NCI-H146 treated with DMSO at 0.1 percent for 48 hours (cell line): Measurements from ENCODE around the gene UTF1.
"Not testable (repeated sequence)": the region's sequence is repeated elsewhere in the genome, so short reads cannot be mapped to it uniquely, and the experiment has no call there.

Experiments used
- DNase-seq: peaks from one replicate; lab custom pipeline; 2025; ENCODE audit not compliant: unreplicated experiment; lab: John Stamatoyannopoulos, UW

UTF1 gene

GRCh38 chr10:133261726-133262325 lies 31.8 kb downstream of the UTF1 start:
- peak; percentile 67 for DNase-seq

- peak; percentile 93 for DNase-seq
These were observed 32.7 kb downstream of the UTF1 start for GRCh38 chr10:133262696-133263095.

- DNase-seq = no peak
These were observed 33.7 kb downstream of the UTF1 start for GRCh38 chr10:133263674-133264073.

- DNase-seq = no peak
These were observed 34.4 kb downstream of the UTF1 start for GRCh38 chr10:133264461-133264860.

GRCh38 chr10:133265052-133265451 lies 35.0 kb downstream of the UTF1 start:
- DNase-seq = not testable (repeated sequence)

- no peak for DNase-seq
These were observed 36.2 kb downstream of the UTF1 start for GRCh38 chr10:133266056-133266795.

DNA sequence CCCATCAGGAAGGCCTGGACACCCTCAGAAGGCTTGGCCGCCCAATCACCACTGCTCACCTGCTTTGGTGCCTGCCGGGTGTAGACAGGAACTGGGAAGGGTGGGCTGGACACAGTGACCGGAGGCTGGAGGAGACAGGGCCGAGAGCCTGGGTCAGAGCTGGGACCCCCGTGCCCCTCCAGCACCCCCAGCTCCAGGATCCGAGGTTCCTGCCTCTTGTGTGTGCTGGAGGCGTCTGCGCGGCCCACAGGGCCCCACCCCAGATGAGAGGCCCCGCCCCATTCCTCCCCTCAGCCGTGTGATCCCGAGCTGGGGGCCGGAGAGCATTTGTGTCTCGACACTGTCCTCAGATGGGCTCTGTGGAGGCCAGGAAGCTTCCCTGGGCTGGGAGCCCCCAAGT lies 37.3 kb downstream of the UTF1 start:
- DNase-seq = no peak

DNA sequence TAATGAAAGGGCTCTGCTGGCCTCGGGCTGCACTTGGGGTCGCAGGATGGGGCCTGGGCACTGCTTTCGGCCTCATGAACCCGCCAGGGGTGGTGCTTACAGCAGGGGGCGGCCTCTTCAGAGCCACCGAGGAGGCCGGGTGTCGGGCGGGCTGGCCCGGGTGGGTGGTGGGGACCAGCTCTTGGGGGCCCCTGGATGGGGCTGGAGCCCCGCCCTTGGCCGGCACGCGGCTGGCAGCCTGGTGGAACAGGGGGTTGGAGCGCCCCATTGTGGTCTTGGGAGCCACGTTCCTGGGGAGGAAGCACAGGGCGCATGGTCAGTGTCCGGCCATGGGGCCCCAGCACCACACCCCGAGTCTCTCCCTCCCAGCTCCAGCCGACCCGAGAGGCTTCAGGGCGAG lies 37.8 kb downstream of the UTF1 start:
- DNase-seq = no peak

- DNase-seq = no peak
These were observed 38.5 kb downstream of the UTF1 start for GRCh38 chr10:133268532-133268931.

- DNase-seq = no peak
These were observed 39.4 kb downstream of the UTF1 start for GRCh38 chr10:133269367-133269766.

DNA sequence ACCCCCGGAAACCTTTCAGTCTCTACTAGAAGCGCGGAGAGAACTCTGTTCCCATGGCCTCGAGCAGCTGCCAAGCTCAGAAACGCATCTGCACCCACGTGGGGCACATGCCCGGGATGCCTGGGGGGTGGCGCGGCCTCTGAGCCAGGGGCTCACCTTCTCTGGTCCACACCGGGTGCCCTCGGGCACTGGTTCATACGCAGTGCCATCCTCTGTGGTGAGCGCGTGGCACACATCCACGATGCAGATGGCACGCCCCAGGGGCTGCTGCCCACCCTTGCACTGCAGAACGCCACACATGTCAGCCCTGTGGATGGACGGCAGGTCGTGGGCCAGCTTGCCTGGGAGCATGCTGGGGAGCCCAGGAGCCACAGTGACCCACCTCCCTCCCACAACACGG lies 40.2 kb downstream of the UTF1 start:
- no peak for DNase-seq

- no peak for DNase-seq
These were observed 40.8 kb downstream of the UTF1 start for GRCh38 chr10:133270773-133271297.

- no peak for DNase-seq
These were observed 41.7 kb downstream of the UTF1 start for GRCh38 chr10:133271521-133272300.

DNA sequence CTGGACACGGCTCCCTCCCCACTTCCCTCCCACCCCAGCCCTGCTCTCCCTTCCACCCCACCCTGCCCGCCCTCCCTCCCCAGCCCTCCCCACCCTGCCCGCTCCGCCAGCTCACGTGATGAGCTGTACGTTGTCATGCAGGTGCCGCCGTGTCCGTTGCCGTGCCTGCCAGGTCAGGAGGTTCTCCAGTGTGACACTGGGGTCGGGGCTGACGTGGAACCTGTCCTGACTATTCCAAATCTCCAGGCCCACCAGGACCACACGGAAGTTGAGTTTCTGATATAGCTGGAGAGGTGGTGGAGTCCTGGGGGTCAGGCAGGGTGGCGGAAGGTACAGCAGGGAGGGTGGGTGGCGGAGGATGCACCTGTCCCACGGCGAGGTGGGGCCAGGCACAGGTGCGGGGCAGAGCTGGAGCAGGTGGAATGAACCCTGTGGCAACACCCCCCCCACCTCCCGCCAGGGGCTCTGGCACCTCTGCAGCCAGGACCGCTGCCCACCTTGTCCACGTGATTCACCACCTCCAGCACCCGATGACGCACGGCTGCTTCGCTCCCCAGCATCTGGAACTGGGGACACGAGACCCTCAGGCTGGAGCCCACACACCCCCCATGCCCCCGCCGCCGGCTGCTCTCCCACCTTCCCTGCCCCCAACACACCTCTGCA lies 42.4 kb downstream of the UTF1 start:
- no peak for DNase-seq

DNA sequence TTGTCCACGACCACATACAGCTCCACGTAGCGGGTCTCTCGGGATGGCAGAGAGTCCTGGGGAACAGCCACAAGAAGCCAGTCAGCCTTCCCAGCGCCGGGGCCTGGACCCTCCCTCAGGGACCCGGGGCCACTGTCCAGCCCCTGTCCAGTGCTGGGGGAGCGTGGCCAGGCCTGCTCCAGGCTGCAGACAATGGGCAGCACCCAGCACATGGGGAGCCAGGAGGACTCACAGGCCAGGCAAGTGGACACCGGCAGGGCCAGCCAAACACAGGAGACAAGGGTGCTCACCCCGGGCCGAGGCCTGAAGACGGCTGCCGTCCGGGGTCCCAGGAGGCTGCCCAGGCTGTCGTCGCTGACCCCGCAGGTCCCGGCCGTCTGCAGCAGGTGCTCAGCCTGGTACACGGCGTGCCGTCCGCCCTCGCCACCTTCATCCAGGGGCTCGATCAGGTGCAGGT lies 43.0 kb downstream of the UTF1 start:
- DNase-seq = no peak

- DNase-seq = no peak
These were observed 43.6 kb downstream of the UTF1 start for GRCh38 chr10:133273534-133274143.

DNA sequence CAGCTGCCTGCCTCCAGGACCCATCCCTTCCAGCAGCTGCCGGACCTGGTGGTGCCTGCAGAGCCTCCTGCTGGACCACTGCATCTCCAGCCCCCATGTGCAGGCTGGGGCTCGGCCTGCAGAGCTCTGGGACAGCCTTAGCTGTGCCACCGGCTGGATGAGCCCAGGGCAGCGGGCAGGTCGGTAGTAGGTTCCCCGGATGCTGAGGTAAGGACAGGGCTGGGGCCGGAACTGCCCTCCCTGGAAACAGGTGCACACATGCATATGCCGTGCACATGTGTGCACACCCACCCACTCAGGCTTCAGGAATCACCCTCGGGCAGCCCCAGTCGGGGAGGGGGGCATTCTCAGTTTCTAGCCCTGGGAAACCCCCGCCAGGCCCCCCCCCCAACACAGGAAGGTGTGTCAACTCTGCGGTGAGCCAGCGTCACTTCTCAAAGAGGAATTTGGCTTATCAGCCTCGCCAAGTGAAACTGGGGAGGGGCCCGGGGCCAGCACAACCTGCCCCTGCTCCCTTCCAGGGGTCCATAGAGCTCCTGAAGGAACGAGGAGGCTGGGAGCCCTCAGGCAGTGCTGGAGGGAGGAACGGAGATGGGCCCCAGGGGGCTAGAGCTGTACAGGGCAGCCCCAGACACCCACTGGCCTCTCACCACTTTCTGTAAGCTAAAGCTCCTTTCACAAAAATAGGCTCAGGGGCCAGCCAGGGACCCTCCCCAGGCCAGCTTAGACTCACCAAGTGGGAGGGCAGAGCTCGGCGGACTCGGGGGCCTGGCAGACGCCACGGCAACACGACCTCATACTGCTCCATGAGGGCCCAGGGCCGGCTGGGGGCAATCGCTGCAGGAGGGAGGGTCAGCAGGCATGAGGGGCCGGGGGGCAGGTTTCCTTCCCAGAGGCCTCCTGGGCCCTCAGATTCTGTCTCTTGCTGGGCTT lies 45.0 kb downstream of the UTF1 start:
- no peak for DNase-seq

GRCh38 chr10:133275684-133276092 lies 45.7 kb downstream of the UTF1 start:
- no peak for DNase-seq

DNA sequence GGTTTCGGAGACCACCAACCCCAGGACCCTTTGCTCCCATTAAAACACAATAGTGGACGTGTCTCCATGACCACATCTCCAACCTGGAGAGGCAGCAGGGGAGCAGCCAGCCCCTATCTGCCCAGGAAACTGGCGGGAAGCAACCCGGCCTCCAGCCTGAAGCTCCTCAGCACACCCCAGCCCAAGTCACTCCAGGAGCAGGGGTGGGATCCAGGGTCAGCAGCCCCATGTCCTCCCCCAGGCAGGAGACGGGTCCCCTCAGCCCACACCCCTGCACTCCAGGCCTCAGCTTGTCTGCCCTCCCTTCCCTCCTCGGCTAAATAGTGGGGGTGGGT lies 46.0 kb downstream of the UTF1 start:
- DNase-seq = no peak
